HG02981 (cell line): Measurements from ENCODE around the gene SMAD6.

ENCODE experiments used
- ATAC-seq: cut with Tn5 transposase; IDR thresholded peaks from one replicate; pipeline ENCODE4 v1.9.1; 2021; ENCODE audit warnings: mild to moderate bottlenecking, moderate library complexity; ENCODE audit not compliant: unreplicated experiment

Gene SMAD6

GRCh38 chr15:66738595-66738994 lies 36.6 kb downstream of the SMAD6 start:
- no peak for ATAC-seq

DNA sequence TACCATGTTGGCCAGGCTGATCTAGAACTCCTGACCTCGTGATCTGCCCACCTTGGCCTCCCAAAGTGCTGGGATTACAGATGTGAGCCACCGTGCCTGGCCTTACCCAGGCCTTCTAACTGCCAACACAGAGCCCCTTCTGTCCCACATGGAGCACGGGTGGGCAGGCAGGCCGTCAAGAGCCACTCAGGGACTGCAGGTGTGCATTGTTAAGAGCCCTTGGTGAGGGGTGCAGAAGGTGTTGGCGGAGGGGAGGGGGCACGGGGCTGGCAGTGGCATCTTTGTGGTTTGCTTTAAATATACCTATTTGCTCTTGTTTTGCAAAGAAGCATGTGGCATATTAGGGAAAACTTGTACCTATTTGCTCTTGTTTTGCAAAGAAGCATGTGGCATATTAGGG lies 37.3 kb downstream of the SMAD6 start:
- no peak for ATAC-seq

DNA sequence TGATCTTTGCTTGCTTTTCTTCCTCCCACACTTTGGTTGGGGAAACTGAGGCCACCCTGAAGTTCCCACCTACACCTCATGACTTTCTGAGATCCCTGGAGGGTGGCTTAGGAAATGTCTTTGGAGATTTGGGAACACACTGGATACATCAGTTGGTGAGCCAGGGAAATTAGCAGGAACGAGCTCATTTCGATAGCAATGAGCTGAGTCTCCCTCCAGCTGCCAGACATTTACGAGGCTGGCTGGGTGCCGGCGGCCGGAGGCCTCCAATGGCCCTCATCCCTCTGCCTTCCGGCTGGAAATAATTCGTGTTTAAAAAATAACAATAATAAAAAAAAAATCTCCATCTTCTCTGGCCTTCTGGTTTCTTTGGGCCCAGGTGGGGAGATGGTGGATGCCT lies 38.8 kb downstream of the SMAD6 start:
- ATAC-seq = no peak

DNA sequence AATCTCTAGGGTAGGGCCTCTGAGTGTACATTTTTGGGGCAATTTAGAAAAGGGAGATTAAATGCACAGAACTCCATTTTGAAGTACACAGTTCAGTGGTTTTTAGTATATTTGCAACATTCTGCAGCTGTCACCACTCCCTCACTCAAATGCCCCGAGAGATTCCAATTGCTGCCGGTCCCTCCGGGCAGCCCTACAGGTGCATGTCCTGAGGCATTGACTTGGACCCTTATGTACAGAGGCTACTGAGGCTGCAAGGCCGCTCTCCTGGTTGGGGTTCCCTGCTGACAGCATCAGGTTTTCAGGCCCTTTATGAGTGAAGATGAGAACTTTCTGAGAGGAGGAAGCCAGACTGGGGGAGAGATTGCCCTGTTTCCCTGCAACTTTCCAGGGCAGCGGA lies 39.6 kb downstream of the SMAD6 start:
- ATAC-seq = no peak

DNA sequence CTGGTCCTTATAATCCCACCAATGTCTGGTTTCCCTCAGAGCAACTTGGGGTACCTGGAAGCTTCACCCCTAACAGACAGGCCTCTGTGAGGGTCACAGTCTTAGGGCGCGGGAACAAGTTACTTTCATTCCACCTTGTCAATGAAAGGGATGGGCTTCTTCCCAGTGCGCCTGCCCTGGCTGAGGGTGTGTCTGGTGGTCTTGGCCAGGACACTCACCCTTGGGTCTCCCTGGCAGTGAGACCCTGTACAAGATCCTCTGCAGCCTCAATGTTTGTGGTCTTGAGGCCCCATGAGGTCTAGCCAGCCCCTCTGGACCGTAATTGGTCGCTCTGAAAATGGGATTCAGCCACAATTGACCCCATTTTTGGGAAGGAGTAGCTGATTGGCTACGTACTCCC lies 40.2 kb downstream of the SMAD6 start:
- no peak for ATAC-seq

GRCh38 chr15:66743204-66743603 lies 41.2 kb downstream of the SMAD6 start:
- no peak for ATAC-seq

- no peak for ATAC-seq
Observed at GRCh38 chr15:66743703-66744536, 41.9 kb downstream of the SMAD6 start.

GRCh38 chr15:66744610-66745279 lies 42.7 kb downstream of the SMAD6 start:
- no peak for ATAC-seq

DNA sequence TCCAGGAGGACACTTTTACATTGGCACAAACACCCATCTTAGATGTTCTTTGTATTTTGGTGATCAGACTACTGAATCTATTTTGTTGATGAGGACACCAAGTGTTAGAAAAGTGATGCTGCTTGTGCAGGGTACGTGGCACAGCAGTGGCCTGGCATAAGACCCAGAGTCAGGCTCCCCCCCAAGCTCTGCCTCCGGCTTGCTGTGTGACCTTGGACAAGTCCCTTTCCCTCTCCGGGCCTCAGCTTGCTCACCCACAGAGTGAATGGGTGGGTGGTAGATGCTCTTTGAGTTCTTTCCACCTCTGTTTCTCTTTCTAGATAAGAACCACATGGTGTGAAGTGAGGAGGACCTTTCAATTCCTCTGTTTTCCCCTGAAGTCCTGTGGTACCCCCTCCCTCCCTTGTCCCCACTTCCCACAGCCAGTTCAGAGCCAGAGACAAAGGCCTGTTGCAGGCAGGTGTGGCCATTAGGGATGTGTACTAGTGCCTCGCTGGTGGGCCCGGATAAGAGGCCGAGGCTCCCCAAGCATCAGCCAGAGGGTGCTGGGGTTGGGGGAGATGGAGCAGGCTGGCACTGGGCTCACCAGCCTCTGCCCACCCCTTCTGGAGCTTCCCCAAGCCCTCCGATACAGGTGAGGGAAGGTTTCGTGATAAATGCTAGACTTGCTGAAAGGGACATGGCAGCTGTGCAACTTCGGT lies 43.6 kb downstream of the SMAD6 start:
- ATAC-seq = no peak

- ATAC-seq = no peak
Observed at GRCh38 chr15:66746231-66746605, 44.2 kb downstream of the SMAD6 start.

DNA sequence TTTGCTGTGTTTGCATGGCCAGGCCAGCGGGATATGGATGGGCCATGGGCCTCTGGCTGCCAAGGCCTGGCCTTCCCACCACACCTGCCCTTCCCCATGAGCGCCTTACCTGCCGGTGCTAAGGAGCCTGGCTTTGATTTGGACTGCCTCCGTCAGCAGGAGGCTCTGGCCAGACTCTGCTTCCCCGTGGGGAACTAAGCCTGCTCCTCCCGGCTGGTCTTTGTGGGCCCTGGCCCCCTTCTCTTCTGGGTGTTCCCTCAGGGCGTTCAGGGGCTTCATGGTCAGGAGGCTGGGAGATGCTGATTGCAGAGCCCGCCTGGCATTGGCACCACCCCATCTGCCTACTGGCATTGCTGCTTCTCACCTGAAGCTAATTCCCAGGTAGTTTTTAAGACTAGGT lies 45.2 kb downstream of the SMAD6 start:
- ATAC-seq = no peak

DNA sequence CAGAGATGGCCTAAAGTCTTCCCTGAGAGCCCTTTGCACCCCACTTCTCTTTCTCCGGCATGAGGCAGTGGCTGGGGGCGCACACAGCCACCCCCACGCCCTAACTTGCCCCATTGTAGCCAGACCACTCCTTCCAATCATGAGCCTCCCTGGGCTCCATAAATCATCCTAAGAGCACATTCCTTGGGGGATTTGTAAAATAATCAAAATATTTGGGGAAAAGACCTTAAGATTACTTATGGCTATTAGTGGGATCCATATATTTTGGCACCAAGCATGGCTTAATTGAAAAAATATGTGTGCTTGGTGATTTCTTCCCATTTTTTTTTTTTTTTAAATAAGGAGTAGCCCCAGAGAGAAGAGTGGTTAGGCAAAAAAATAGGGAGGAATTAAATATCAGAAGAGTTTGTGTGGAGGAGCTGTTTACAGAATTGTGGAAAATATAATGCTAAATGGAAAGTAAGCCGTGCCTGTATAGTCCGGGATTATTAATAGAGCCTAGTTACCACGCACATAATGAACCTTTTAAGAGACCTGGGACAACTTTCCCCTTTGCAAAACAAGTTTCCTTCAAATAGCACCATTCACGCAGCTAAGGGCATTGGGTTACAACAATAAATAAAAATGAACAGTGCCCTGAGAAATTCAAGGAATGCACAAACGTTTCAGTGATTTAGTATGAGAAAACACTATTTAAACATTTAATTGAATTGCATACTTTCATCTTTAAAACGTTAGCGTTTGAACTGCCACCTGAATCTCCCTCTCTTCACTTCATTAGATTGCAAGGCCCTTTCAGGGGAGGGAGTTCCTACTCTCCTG lies 46.1 kb downstream of the SMAD6 start:
- ATAC-seq = no peak

GRCh38 chr15:66748708-66749035 lies 46.6 kb downstream of the SMAD6 start:
- ATAC-seq = no peak

DNA sequence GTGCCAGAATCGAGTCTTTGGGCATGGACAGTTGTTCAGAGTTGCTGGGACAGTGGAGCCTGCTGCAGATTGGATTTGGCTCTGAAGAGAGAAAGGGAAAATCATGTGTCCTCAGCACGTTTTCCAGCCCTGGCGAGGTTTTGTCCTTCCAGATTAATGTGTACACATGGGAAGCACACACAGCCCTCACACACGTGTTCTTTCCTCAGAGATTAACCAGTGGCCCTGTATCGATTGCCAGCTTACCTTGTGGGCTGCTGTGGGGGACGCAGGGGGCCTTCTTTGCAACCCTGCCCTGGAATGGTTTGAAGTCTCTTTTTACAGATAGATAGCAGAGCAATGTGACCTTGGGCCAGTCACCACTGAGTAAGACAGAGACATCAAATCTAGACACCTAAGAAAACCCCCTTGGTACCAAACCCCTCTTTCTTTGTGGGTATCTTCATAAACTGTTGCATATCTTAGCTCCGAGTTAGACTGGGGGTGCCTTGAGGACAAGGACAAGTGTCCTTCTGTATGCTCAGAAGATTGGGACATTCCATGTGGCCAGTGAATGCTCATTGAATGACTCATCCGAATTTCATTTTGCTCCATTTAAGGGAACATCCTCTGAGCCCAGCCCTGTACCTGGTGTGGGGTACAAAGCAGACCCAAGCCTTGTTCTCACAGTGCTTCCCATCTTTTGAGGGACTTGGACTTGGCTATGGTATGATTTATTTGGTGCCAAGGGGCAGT lies 48.0 kb downstream of the SMAD6 start:
- no peak for ATAC-seq

- ATAC-seq = no peak
Observed at GRCh38 chr15:66750609-66751008, 48.6 kb downstream of the SMAD6 start.

DNA sequence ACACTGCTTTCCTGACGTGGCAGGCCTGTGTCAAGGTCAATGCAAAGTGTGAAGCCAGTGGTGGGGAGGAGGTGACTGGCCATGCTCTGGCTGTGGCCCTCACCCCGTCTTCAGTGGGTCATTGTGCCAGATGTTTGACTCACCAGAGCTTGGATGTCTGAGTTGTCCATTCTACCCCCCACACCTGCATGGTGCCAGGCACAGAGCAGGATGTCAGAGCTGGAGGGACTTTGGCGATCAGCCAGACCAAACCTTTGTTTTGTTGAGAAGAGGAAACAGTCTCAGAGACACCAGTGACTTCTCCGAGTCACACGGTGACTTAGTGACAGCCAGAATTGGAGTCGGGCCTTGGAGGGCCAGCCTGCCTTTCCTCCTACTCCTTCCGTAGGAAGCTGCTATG lies 49.5 kb downstream of the SMAD6 start:
- no peak for ATAC-seq

- no peak for ATAC-seq
Observed at GRCh38 chr15:66752078-66752477, 50.0 kb downstream of the SMAD6 start.

DNA sequence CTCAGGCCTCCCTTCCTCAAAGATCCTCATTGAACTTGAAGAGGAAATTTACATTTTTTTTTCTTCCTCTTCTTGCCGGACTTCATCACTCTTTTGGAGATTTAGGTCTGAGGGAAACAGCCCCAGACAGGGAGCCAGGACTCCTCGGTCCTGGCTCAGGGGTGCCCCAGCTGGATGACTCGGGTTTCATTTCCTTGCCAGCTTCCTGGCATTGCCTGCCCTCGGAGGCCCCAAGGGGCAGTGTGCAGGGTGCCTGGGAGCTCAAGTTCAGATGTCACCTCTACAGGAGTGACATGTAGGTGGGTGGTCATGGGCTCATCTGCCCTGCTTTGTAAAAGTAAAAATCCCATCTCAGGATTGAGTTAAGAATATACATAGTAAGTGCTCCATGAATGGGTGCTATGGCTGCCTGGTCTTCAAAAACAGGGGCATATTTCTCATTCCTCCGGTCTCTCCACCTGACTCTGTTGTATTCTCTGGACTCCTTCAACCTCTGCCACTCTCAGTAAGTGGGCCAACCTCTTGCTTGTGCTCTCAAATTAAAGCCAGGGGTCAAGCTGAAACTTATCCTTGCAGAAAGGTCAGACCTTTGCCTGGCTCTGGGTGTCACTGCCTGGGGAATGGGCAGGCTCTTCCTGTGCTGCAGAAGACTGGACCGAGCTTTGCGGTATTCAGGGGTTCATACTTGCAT lies 51.8 kb downstream of the SMAD6 start:
- ATAC-seq = no peak

- no peak for ATAC-seq
Observed at GRCh38 chr15:66754789-66755188, 52.8 kb downstream of the SMAD6 start.
